SK-N-SH (cell line): ENCODE results near the gene FGF18. TPM values are rescaled to one million over a fixed set of nuclear protein-coding genes. Genes with fewer than 3 reads are reported as not detected.

Experiments used
- CTCF ChIA-PET: fragments of 300-600, 350-600 bp; formaldehyde crosslinking; extraction: SDS; loops from one replicate; lab custom pipeline; 2021; lab: Yijun Ruan, JAX
- POLR2A ChIA-PET: fragments of 350-600 bp; sonication (Branson Sonifier 250); formaldehyde crosslinking; extraction: SDS; loops from one replicate; lab custom pipeline; 2020; ENCODE audit warnings: antibody characterized with exemption, inconsistent platforms; lab: Yijun Ruan, JAX
- DNase-seq: peaks from one replicate; pipeline ENCODE4 v3.0.0; 2012
- H2AFZ ChIP-seq: fragments of 200-600 bp; sonication (generic); 2 replicates; pipeline ENCODE4 v1.8.1; 2016; ENCODE audit warnings: antibody characterized with exemption, mild to moderate bottlenecking, low read depth
- H3F3A ChIP-seq: fragments of 200-600 bp; sonication (generic); replicated peaks from 2 replicates; pipeline ENCODE3; 2016; ENCODE audit warnings: antibody characterized with exemption, mild to moderate bottlenecking; ENCODE audit not compliant: insufficient read depth
- H3K27ac ChIP-seq, 2 experiments: fragments of 200-500 bp in 1 of 2; fragments of 200-600 bp in 1 of 2; sonication (Bioruptor generic) in 1 of 2; sonication (generic), shearing (Covaris generic) in 1 of 2; 2 replicates each; pipeline versions ENCODE4 v1.5.1 to v1.6.1; 2014 to 2016; ENCODE audit warnings: low read depth in 2 of 2, inconsistent platforms in 1 of 2, low read length in 1 of 2, mild to moderate bottlenecking in 1 of 2, mixed read lengths in 1 of 2
- H3K27me3 ChIP-seq: fragments of 200-600 bp; sonication (generic), shearing (Covaris generic); 2 replicates; pipeline ENCODE4 v1.6.1; 2016; ENCODE audit warnings: mixed run types; ENCODE audit not compliant: insufficient read depth
- H3K36me3 ChIP-seq, 2 experiments: fragments of 200-500 bp in 1 of 2; fragments of 200-600 bp in 1 of 2; sonication (Bioruptor generic) in 1 of 2; sonication (generic) in 1 of 2; replicated peaks in 1 of 2; 2 replicates each; pipeline versions ENCODE3 to v1.5.1; 2014 to 2016; ENCODE audit warnings: low read length in 1 of 2, mild to moderate bottlenecking in 1 of 2; ENCODE audit not compliant: insufficient read depth in 2 of 2, control insufficient read depth in 1 of 2
- H3K4me1 ChIP-seq, 2 experiments: fragments of 200-500 bp in 1 of 2; fragments of 200-600 bp in 1 of 2; sonication (Bioruptor generic) in 1 of 2; sonication (generic), shearing (Covaris generic) in 1 of 2; 2 replicates each; pipeline versions ENCODE4 v1.5.1 to v1.6.1; 2014 to 2016; ENCODE audit warnings: low read depth in 1 of 2, low read length in 1 of 2, mixed run types in 1 of 2; ENCODE audit not compliant: insufficient read depth in 2 of 2, control insufficient read depth in 1 of 2
- H3K4me2 ChIP-seq: fragments of 200-600 bp; sonication (generic), shearing (Covaris generic); 2 replicates; pipeline ENCODE4 v1.6.1; 2017; ENCODE audit warnings: mixed run types
- H3K4me3 ChIP-seq, 2 experiments: fragments of 200-500 bp in 1 of 2; fragments of 200-600 bp in 1 of 2; sonication (Bioruptor generic) in 1 of 2; sonication (generic), shearing (Covaris generic) in 1 of 2; 2 replicates each; pipeline versions ENCODE4 v1.5.1 to v1.8.1; 2014 to 2016; ENCODE audit warnings: low read depth in 2 of 2, inconsistent platforms in 1 of 2, low read length in 1 of 2, mild to moderate bottlenecking in 1 of 2, mixed read lengths in 1 of 2, moderate library complexity in 1 of 2
- H3K79me2 ChIP-seq: fragments of 200-600 bp; sonication (generic); 2 replicates; pipeline ENCODE4 v1.8.1; 2017; ENCODE audit warnings: mild to moderate bottlenecking; ENCODE audit not compliant: insufficient read depth
- H3K9ac ChIP-seq: fragments of 200-600 bp; sonication (generic); 2 replicates; pipeline ENCODE4 v1.6.1; 2017; ENCODE audit warnings: mixed run types
- H3K9me2 ChIP-seq: fragments of 200-600 bp; sonication (generic); 2 replicates; pipeline ENCODE4 v1.6.1; 2017; ENCODE audit warnings: mixed run types
- H3K9me3 ChIP-seq: fragments of 200-600 bp; sonication (generic); 2 replicates; pipeline ENCODE4 v1.6.1; 2017; ENCODE audit warnings: mixed run types, mild to moderate bottlenecking, moderate library complexity
- H4K20me1 ChIP-seq: fragments of 200-600 bp; sonication (generic); 2 replicates; pipeline ENCODE4 v1.6.1; 2017; ENCODE audit warnings: mild to moderate bottlenecking, mixed run types; ENCODE audit not compliant: insufficient read depth
- ELF1 ChIP-seq: IDR thresholded peaks from 2 replicates; pipeline ENCODE4 v1.4.0; 2012
- EP300 ChIP-seq, 2 experiments: IDR thresholded peaks; 2 replicates each; pipeline versions ENCODE4 v1.4.0 to v1.6.1; 2012; ENCODE audit warnings: borderline replicate concordance in 1 of 2, low read depth in 1 of 2, low read length in 1 of 2
- EZH2phosphoT487 ChIP-seq: fragments of 200-600 bp; sonication (generic); IDR thresholded peaks from 2 replicates; pipeline ENCODE4 v1.6.1; 2017; ENCODE audit warnings: low read depth, mixed run types, mild to moderate bottlenecking, antibody characterized with exemption, moderate library complexity, borderline replicate concordance
- FOXJ3 ChIP-seq: sonication (generic); formaldehyde crosslinking; IDR thresholded peaks from 2 replicates; pipeline ENCODE4 v1.5.1; 2020; ENCODE audit warnings: mild to moderate bottlenecking, missing genetic modification reagents
- JUND ChIP-seq: IDR thresholded peaks from 2 replicates; pipeline ENCODE4 v1.4.0; 2012
- POLR2AphosphoS5 ChIP-seq: IDR thresholded peaks from 2 replicates; pipeline ENCODE4 v1.6.1; 2012; ENCODE audit warnings: low read depth, low read length
- RAD21 ChIP-seq: IDR thresholded peaks from 2 replicates; pipeline ENCODE4 v1.6.1; 2012; ENCODE audit warnings: mild to moderate bottlenecking, low read length
- RCOR1 ChIP-seq: fragments of 150-350 bp; IDR thresholded peaks from 2 replicates; pipeline ENCODE4 v1.6.1; 2017; ENCODE audit warnings: antibody characterized with exemption, low read length
- YY1 ChIP-seq: IDR thresholded peaks from 2 replicates; pipeline ENCODE4 v1.4.0; 2012; ENCODE audit warnings: low read depth, mild to moderate bottlenecking
- WGBS: methylation state at CpG from one replicate; pipeline ENCODE4 v1.1.6; 2017; ENCODE audit warnings: low lambda C conversion rate; 5-methylcytosine and 5-hydroxymethylcytosine counted together
- polyA plus RNA-seq, 3 experiments: library from polyadenylated mRNA; depleted of rRNA; stranded (reverse); fragments of >200 nt; gene quantifications; 2 replicates each; pipeline ENCODE4 v1.2.3, GENCODE V29; 2012
- TF ChIP-seq, protein P1 (sequence below): IDR thresholded peaks from 2 replicates; pipeline ENCODE4 v1.6.1; 2012; ENCODE audit warnings: mild to moderate bottlenecking, low read depth, low read length, moderate library complexity
- TF ChIP-seq, protein P2 (sequence below): IDR thresholded peaks from 2 replicates; pipeline ENCODE4 v1.4.0; 2012; ENCODE audit warnings: low read depth, borderline replicate concordance
- TF ChIP-seq, protein P3 (sequence below): IDR thresholded peaks from 2 replicates; pipeline ENCODE4 v1.4.0; 2012; ENCODE audit warnings: low read depth
- TF ChIP-seq, protein P4 (sequence below): fragments of 200-600 bp; sonication (generic); IDR thresholded peaks from 2 replicates; pipeline ENCODE4 v1.6.1; 2017; ENCODE audit warnings: antibody characterized with exemption, mild to moderate bottlenecking, moderate library complexity

The FGF18 gene
- polyA plus RNA-seq, 1 of the 3 experiments (the other 2 are of a cell fraction) = 0.89 TPM

DNA sequence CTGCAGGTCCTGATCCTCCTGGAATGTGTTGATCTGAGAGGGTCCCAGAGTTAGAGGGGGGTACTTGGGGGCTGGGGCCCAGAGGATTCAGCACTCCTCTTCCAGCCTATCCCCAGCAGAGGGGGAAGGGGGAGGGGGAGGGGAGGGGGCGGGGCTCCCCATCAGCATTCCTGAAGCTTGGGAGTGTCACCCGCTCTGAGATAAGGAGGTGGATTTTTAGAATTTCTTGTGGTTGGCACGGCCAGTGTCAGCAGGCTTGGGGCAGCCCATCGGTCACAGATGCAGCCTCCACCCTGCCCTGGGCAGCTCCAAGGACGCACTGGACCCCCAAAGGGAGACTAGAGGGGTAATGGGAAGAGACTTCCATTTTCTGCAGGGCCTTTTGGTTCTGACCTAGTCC is 5.3 kb downstream of the FGF18 start:
- Histone ChIP-seq H3K9me2 (no peaks in the 10 kb centered on the region), H3K9ac (no peak overlapping the region), H3K27me3 (no peaks in the 10 kb centered on the region), H3K4me2 (no peak overlapping the region), H3K27ac (no peak overlapping the region), H3K4me3 (no peak overlapping the region), H4K20me1 (peaks cover 14% of the 10 kb centered on the region; the same call in 1 of the 2 replicates), H3K9me3 (no peaks in the 10 kb centered on the region), H3K36me3 (no peaks in the 10 kb centered on the region), H3K79me2 (no peaks in the 10 kb centered on the region), H2AFZ (no peak overlapping the region), H3F3A (no peaks in the 10 kb centered on the region), H3K4me1 (peaks cover 0 to 23% of the 10 kb centered on the region in 2 experiments; a peak in 1 of 4 replicates)
- POLR2A ChIA-PET = no interaction called here
- CTCF ChIA-PET = no interaction called here
- TF ChIP-seq ELF1 (no peak), FOXJ3 (CRISPR knock-in tag) (no peak), RAD21 (no peak), EP300 (IDR thresholded peaks at IDR 0.05; ENCODE audit: borderline replicate concordance in 1 of 2, low read depth in 1 of 2, low read length in 1 of 2) (no peak), EZH2phosphoT487 (no peak), YY1 (no peak), JUND (no peak), RCOR1 (no peak), POLR2AphosphoS5 (no peak)
- TF ChIP-seq, protein P1, sequence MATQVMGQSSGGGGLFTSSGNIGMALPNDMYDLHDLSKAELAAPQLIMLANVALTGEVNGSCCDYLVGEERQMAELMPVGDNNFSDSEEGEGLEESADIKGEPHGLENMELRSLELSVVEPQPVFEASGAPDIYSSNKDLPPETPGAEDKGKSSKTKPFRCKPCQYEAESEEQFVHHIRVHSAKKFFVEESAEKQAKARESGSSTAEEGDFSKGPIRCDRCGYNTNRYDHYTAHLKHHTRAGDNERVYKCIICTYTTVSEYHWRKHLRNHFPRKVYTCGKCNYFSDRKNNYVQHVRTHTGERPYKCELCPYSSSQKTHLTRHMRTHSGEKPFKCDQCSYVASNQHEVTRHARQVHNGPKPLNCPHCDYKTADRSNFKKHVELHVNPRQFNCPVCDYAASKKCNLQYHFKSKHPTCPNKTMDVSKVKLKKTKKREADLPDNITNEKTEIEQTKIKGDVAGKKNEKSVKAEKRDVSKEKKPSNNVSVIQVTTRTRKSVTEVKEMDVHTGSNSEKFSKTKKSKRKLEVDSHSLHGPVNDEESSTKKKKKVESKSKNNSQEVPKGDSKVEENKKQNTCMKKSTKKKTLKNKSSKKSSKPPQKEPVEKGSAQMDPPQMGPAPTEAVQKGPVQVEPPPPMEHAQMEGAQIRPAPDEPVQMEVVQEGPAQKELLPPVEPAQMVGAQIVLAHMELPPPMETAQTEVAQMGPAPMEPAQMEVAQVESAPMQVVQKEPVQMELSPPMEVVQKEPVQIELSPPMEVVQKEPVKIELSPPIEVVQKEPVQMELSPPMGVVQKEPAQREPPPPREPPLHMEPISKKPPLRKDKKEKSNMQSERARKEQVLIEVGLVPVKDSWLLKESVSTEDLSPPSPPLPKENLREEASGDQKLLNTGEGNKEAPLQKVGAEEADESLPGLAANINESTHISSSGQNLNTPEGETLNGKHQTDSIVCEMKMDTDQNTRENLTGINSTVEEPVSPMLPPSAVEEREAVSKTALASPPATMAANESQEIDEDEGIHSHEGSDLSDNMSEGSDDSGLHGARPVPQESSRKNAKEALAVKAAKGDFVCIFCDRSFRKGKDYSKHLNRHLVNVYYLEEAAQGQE = no peak
- TF ChIP-seq, protein P2, sequence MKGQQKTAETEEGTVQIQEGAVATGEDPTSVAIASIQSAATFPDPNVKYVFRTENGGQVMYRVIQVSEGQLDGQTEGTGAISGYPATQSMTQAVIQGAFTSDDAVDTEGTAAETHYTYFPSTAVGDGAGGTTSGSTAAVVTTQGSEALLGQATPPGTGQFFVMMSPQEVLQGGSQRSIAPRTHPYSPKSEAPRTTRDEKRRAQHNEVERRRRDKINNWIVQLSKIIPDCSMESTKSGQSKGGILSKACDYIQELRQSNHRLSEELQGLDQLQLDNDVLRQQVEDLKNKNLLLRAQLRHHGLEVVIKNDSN = no peak
- TF ChIP-seq, protein P3, sequence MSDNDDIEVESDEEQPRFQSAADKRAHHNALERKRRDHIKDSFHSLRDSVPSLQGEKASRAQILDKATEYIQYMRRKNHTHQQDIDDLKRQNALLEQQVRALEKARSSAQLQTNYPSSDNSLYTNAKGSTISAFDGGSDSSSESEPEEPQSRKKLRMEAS = no peak
- TF ChIP-seq, protein P4, sequence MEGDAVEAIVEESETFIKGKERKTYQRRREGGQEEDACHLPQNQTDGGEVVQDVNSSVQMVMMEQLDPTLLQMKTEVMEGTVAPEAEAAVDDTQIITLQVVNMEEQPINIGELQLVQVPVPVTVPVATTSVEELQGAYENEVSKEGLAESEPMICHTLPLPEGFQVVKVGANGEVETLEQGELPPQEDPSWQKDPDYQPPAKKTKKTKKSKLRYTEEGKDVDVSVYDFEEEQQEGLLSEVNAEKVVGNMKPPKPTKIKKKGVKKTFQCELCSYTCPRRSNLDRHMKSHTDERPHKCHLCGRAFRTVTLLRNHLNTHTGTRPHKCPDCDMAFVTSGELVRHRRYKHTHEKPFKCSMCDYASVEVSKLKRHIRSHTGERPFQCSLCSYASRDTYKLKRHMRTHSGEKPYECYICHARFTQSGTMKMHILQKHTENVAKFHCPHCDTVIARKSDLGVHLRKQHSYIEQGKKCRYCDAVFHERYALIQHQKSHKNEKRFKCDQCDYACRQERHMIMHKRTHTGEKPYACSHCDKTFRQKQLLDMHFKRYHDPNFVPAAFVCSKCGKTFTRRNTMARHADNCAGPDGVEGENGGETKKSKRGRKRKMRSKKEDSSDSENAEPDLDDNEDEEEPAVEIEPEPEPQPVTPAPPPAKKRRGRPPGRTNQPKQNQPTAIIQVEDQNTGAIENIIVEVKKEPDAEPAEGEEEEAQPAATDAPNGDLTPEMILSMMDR = no peak
- DNase-seq = no peak
- WGBS = 81% methylated on average over 4 of the region's 5 CpGs
